ENCODE results near the gene MBNL2.

Gene MBNL2

DNA sequence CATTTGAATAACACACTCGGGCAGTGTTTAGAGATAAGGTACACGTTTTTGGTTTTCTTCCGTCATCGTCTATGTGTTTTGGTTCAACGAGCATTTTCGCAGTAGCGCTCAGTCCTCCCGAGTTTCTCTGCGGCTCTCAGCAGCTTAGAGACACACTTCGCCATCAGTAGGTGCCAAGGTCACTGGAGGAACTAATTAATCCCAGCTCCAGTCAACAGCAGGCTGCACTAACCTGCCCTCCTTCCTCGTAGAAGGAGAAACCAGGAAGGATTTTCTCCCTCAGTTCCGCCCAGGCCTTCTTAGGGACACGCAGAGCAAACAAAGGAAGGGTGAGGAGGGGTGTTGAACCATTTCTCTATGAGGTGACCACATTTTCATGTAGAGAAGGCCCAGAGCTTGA lies 12.6 kb downstream of the MBNL2 start:
- H3K27me3 ChIP-seq (ENCODE audit: insufficient read depth, poor library complexity, severe bottlenecking): no peaks in the 10 kb centered on the region
- no peak for TF ChIP-seq SPI1 (IDR thresholded peaks at IDR 0.05; ENCODE audit: borderline replicate concordance, low read depth)
- no peak for TF ChIP-seq REST (IDR thresholded peaks at IDR 0.05; ENCODE audit: insufficient replicate concordance, low read depth)
- TF ChIP-seq, protein P1, sequence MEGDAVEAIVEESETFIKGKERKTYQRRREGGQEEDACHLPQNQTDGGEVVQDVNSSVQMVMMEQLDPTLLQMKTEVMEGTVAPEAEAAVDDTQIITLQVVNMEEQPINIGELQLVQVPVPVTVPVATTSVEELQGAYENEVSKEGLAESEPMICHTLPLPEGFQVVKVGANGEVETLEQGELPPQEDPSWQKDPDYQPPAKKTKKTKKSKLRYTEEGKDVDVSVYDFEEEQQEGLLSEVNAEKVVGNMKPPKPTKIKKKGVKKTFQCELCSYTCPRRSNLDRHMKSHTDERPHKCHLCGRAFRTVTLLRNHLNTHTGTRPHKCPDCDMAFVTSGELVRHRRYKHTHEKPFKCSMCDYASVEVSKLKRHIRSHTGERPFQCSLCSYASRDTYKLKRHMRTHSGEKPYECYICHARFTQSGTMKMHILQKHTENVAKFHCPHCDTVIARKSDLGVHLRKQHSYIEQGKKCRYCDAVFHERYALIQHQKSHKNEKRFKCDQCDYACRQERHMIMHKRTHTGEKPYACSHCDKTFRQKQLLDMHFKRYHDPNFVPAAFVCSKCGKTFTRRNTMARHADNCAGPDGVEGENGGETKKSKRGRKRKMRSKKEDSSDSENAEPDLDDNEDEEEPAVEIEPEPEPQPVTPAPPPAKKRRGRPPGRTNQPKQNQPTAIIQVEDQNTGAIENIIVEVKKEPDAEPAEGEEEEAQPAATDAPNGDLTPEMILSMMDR (IDR thresholded peaks at IDR 0.05; ENCODE audit: insufficient read depth, low read length): no peak
- TF ChIP-seq POLR2AphosphoS5 (IDR thresholded peaks at IDR 0.05; ENCODE audit: low read depth): no peak
- TF ChIP-seq GABPA (IDR thresholded peaks at IDR 0.05; ENCODE audit: low read depth): no peak
- no peak overlapping the region for H3K4me3 ChIP-seq (replicated peaks; ENCODE audit: insufficient read depth, low read length)
- no peak for DNase-seq (ENCODE audit: low read depth in 1 of 2, low spot score in 1 of 2)
- no peak overlapping the region for H3K27ac ChIP-seq (replicated peaks)

DNA sequence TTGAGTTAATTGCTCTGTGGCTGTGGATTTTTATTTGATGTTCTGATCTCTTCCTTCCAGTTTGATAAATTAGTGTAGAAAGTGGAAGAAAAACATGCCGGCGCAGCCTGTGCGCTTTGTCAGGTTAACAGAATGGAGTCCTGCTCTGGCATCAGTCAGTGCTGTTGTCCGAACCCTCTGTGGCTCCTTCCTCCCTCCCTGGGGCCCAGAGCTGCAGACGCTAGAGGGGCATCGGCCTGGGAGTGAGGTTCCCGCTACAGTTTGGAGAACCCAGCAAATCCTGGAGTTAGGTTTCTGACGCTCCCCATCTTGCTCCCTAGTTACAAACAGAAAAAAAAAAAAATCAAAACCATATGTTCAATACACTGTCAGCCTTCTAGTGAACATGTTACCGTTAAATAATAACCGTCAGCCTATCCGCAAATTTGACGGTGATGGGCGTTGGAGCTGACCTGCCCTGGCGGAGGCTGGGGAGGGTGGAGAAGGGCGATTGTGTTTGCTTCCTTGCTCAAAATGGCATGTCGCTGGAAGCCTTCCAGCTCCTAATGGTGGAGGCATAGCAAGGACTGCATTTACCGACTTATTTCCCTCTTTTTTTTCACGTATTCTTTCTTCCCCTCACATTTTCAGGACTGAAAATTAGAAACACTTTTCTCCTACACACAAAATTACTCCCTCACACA lies 13.6 kb downstream of the MBNL2 start:
- no peak for DNase-seq (ENCODE audit: low read depth in 1 of 2, low spot score in 1 of 2)
- H3K27me3 ChIP-seq (ENCODE audit: insufficient read depth, poor library complexity, severe bottlenecking): no peaks in the 10 kb centered on the region
- no peak overlapping the region for H3K27ac ChIP-seq (replicated peaks)

GRCh38 chr13:97237388-97237787 lies 15.3 kb downstream of the MBNL2 start:
- DNase-seq (ENCODE audit: low read depth in 1 of 2, low spot score in 1 of 2): no peak
- Histone ChIP-seq H3K27ac (replicated peaks) (no peak overlapping the region), H3K27me3 (ENCODE audit: insufficient read depth, poor library complexity, severe bottlenecking) (no peaks in the 10 kb centered on the region), H3K4me3 (replicated peaks; ENCODE audit: insufficient read depth, low read length) (no peak overlapping the region)
- TF ChIP-seq SPI1 (IDR thresholded peaks at IDR 0.05; ENCODE audit: borderline replicate concordance, low read depth) (no peak), GABPA (IDR thresholded peaks at IDR 0.05; ENCODE audit: low read depth) (no peak), REST (IDR thresholded peaks at IDR 0.05; ENCODE audit: insufficient replicate concordance, low read depth) (no peak), POLR2AphosphoS5 (IDR thresholded peaks at IDR 0.05; ENCODE audit: low read depth) (no peak)
- TF ChIP-seq, protein P1 (IDR thresholded peaks at IDR 0.05; ENCODE audit: insufficient read depth, low read length): no peak

More for the DNA sequence above, 13.6 kb downstream of the MBNL2 start:
- no peak overlapping the region for H3K4me3 ChIP-seq (replicated peaks; ENCODE audit: insufficient read depth, low read length)
- TF ChIP-seq, protein P1 (IDR thresholded peaks at IDR 0.05; ENCODE audit: insufficient read depth, low read length): no peak
- TF ChIP-seq SPI1 (IDR thresholded peaks at IDR 0.05; ENCODE audit: borderline replicate concordance, low read depth): no peak
- TF ChIP-seq GABPA (IDR thresholded peaks at IDR 0.05; ENCODE audit: low read depth): no peak
- no peak for TF ChIP-seq REST (IDR thresholded peaks at IDR 0.05; ENCODE audit: insufficient replicate concordance, low read depth)
- no peak for TF ChIP-seq POLR2AphosphoS5 (IDR thresholded peaks at IDR 0.05; ENCODE audit: low read depth)

All from HL-60 (cell line).